Measurements from ENCODE around the gene SPAG9.
A peak's percentile ranks its signal among the peaks of the same experiment; 100 is the strongest.
"Not testable (repeated sequence)": the region's sequence is repeated elsewhere in the genome, so short reads cannot be mapped to it uniquely, and the experiment has no call there.

The SPAG9 gene

GRCh38 chr17:51085150-51085805, 35.4 kb downstream of the SPAG9 start:
- DNase-seq (ENCODE audit: low read depth), result no peak

DNA sequence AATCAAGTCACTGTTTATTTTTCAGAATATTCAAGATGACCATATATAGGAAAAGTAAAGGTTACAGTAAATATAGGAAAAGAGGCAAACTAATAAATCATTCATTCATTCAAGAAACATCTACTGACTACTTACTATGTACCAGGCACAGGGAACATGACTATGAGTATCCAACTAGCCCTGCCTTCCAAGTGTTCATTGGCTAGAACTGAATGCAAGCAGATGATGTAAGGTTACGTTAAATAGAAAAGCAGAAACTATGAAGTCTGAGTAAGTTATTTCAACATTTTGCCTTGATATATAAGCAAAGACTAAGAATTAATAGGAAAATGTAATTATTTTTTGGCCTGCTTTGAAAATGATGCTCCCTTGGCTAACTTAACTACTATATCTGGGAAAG, 36.7 kb downstream of the SPAG9 start:
- no peak for DNase-seq (ENCODE audit: low read depth)

DNA sequence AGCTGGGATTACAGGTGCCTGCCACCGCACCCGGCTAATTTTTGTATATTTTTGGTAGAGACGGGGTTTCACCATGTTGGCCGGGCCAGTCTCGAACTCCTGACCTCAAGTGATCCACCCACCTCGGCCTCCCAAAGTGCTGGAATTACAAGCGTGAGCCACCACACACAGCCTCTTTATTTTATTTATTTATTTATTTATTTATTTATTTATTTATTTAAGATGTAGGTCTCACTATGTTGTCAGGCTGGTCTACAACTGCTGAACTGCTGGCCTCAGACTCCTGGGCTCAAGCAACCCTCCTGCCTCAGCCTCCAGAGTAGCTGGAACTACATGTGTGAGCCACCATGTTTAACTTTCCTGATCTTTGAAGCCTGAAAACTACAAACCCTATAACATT, 37.3 kb downstream of the SPAG9 start:
- DNase-seq (ENCODE audit: low read depth), result not testable (repeated sequence)

GRCh38 chr17:51079049-51079448, 41.6 kb downstream of the SPAG9 start:
- DNase-seq (ENCODE audit: low read depth), result no peak

DNA sequence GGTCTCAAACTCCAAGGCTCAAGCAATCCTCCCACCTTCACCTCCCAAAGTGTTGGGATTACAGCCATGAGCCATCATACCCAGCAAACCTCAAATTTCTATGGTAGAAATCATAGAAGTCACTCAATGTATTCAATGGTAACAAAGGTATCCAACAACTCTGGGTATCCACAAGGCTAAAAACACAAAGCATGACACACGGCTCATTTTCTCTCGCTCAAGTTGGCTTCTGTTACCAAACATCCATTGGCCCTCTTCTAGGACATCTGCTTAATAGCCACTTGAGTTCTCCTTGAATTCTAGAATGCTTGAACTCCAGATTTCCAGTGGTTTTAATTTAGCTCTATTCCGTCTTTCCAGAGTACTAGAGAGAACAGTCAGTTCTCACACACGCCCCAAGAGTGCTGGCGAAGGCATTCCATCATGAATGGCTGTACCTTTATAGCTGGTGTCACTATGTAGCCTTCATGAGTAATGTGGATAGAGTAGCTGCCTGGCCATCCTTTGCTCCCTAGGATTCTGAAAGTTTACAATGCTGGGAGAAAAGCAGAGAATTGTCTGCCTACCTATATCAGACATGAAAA, 42.6 kb downstream of the SPAG9 start:
- no peak for DNase-seq (ENCODE audit: low read depth)

DNA sequence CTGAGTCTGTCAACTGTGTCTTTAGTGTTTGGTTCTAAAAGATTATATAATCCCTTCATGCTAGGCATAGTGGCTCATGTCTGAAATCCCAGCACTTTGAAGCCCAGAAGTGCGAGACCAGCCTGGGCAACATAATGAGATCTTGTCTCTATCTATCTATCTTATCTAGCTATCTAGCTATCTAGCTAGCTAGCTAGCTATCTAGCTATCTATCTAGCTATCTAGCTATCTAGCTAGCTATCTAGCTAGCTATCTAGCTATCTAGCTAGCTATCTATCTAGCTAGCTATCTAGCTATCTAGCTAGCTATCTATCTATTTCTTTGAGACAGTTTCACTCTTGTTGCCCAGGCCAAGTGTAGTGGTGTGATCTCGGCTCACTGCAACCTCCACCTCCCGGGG, 43.8 kb downstream of the SPAG9 start:
- DNase-seq (ENCODE audit: low read depth), result no peak

- DNase-seq (ENCODE audit: low read depth), result no peak
Measured at GRCh38 chr17:51071556-51071955, 49.1 kb downstream of the SPAG9 start.

DNA sequence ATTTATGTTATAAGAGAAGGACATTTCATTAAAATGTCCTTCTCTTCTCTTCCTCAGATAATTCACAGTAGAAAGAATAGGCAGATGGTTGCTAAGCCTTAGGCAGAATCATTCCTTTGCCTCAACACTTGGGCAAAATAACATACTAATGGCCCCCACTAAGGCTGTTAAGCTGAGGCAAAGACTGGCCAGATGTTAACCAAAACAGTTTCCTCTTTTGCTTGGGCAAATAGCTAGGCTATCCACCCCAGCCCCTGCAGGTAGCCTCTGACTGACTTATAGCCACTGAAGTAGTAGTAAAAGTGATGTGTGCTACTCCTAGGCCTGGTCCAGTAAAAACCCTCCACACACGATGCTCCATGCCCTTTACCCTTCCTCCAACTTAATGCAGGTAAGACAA, 55.2 kb downstream of the SPAG9 start:
- no peak for DNase-seq (ENCODE audit: low read depth)

- DNase-seq (ENCODE audit: low read depth), result no peak
Measured at GRCh38 chr17:51064061-51064735, 56.5 kb downstream of the SPAG9 start.

GRCh38 chr17:51060396-51060795, 60.3 kb downstream of the SPAG9 start:
- DNase-seq (ENCODE audit: low read depth), result no peak

GRCh38 chr17:51059781-51060180, 60.9 kb downstream of the SPAG9 start:
- no peak for DNase-seq (ENCODE audit: low read depth)

DNA sequence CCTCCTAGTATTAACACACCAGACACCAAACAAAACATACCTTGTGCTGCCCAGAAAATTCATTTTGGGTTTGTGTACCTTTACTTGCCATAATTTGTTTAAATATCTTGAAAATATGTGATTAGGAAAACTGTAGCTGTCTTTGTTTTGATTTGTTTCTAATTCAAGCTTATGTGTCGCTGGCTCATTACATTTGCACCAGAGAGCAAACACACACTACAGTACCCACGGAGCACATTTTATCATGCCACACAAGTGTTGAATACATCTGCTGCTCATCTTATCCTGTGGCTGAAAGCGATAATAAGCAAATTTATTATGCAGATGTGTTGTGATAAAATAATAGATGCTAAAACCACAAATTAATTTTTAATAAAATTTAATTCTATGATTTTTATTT, 63.1 kb downstream of the SPAG9 start:
- DNase-seq (ENCODE audit: low read depth), result no peak

DNA sequence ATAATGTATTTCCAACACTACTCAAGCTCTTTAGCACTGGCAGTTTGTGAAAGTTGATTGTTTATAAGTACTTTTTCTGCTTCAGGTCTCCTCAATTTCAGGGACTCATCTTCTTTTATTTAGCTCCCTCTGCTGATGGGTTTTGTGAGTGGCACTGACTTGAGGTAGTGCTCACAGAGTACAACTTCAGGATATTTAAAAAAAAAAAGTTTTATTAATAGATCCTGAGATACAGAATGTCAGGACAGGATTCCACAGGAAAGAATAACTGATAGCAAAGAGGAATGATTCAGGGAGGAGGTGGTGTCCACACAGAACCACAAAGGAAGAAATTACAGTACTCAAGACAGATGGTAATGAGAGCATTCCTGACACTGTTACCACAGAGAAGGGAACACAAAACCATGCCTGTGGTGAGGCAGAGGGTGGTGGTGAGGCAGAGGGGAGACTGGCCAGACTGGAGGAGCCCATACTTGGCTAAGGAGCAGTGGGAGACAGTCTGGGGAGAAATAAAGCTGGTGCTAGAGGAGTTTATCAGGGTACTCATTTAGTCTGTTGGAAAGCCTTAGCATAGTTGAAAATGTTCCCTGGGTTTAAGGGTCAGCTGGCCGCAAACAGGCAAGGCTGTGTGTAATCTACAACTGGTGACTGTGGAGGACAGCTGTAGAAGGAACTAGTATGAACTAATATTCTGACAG, 63.7 kb downstream of the SPAG9 start:
- peak; percentile 69 for DNase-seq (ENCODE audit: low read depth)

DNA sequence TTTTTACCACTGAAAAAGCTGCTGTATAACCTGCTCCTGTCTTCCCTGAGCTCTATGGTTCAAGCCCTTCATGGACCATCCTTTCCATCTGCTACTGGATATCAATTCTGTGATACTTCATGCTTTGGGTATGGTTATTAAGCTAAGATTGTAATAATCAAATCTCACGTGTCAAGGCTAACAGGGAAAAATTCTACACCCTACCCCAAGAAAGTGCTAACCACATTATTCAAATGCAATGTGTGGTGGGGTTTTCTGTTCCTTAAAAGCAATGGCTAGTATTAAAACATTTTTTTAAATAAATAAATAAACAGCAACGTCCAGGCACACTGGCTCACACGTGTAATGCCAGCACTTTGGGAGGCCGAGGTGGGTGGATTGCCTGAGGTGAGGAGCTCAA, 65.9 kb downstream of the SPAG9 start:
- no peak for DNase-seq (ENCODE audit: low read depth)

GRCh38 chr17:51052235-51052634, 68.4 kb downstream of the SPAG9 start:
- DNase-seq (ENCODE audit: low read depth), result no peak

GRCh38 chr17:51050291-51051033, 70.2 kb downstream of the SPAG9 start:
- DNase-seq (ENCODE audit: low read depth), result no peak

GRCh38 chr17:51046514-51047384, 73.9 kb downstream of the SPAG9 start:
- no peak for DNase-seq (ENCODE audit: low read depth)

- DNase-seq (ENCODE audit: low read depth), result no peak
Measured at GRCh38 chr17:51046046-51046445, 74.6 kb downstream of the SPAG9 start.

DNA sequence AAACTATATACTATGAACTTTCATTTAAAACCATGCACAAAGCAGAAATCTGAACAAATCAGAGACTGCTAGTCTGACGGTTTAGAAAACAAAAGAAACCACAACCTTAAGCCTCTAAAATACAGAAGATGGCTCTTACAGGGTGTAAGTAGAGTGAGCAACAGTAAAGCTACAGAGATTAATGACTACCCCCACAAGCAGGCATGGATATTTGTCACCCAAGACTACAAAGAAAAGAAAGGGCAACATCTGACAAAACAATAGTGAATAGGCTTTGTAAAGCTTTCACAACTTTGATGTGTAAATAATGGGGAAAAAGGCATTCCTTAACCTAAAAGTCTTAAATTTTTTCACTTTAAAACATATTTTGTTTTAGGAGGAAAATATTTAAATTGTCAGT, 75.0 kb downstream of the SPAG9 start:
- no peak for DNase-seq (ENCODE audit: low read depth)

DNA sequence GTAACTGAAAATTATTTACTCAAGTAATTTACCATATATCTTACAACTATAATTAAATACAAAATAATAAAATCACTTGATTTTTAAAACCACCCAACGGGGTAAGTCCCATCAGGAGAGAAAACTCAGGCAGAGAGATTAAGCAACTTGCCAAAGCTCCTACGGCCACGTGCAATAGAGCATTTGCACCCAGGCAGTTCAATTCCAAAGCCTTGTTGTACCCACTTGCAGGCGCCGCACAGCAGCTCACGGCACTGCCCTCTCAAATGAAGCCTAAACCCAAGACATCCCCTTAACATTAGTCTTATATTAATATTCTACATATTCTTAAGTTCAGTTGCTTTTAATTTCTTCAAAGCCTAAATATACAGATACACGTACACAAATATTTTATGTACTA, 75.7 kb downstream of the SPAG9 start:
- no peak for DNase-seq (ENCODE audit: low read depth)

DNA sequence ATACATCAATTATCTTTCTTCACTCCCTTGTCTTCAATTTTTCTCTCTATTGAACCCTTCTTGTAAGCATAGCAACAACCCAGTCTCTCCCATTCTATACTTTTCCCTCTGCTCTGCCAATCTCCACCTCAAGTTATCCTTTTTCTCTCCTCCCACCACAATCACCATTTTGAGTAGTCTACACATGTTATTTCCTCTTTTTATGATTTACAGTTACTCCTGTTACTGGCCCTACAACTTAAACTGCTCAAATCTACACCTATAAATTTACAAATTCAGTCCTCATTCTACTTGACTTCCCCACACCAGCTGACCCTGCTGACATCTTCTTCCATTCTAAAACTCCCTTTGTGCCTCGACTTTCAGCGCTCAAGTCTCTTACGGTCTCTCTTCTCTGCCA, 84.6 kb downstream of the SPAG9 start:
- no peak for DNase-seq (ENCODE audit: low read depth)
